ENCODE data around the gene GZMM. TPM values are rescaled to one million over a fixed set of nuclear protein-coding genes. Genes with fewer than 3 reads are reported as not detected.
A peak's percentile ranks its signal among the peaks of the same experiment; 100 is the strongest.

The GZMM gene
- total RNA-seq, 2 experiments from 2014 or later = 42.0 to 49.0 TPM

DNA sequence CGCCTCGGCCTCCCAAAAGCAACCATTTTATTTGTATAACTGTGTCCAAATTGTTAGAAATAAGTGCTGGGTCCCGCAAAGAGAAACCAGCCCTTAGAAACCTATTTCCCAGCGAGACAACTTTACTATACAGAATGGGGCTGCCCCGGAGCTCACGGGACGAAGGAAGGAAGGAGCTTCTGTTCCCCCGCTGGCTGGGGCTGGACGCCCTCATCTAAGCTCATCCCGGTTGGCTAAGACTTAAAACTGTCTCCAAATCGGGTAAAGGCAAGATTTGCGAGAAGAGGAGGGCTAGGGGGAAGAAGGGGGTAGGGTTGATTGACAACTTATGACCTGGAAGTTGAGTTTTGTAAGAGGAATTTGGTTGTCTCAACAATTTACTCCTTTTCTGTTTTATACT, 16.3 kb downstream of the GZMM start:
- Mint-ChIP-seq H3K27me3 (peaks cover 3% of the 10 kb centered on the region), H3K9me3 (no peaks in the 10 kb centered on the region), H3K4me3 (no peak overlapping the region), H3K4me1 (no peaks in the 10 kb centered on the region), H3K36me3 (no peaks in the 10 kb centered on the region), H3K27ac (no peak overlapping the region)
- DNase-seq = no peak

DNA sequence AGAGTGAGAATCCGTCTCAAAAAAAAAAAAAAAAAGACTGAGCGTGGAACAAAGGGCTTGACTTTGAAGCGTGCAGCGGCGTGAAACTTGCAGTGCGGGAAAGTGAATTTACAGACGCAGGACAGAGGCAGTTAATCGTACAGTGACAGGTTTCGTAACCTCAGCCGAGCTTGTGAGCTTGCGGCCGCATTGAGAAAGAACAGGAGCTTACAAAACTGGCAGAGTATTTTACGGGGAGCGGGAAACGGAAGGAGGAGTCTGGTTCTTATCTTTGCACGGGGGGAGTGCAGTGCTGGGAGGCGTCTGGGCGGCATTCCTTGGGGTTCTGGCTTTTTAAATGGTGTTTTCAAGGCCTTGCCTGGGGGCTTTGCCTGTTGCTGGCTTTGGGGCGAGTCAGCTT, 22.6 kb downstream of the GZMM start:
- H3K4me3 Mint-ChIP-seq = no peak overlapping the region

DNA sequence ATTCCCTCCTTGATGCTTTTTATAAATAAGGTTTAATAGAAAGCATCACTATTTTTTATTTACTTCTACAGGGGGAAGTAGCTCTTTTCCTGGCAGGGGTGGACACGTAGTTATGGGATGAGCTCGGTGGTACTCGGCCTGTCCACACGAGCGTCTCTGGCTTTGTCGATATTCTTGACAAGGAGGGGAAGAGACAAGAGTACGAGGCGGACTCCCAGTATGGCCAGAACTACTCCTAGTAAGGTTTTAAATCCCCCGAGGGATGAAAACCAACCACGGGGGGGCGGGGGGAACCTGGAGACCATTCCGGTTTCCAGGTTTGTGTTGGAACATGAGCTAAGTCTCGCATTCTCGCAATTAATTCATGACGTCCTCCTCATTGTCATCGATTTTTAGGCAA, 23.0 kb downstream of the GZMM start:
- H3K9me3 Mint-ChIP-seq = no peaks in the 10 kb centered on the region
- no peak overlapping the region for H3K4me3 Mint-ChIP-seq
- H3K27ac Mint-ChIP-seq = no peak overlapping the region
- no peak for DNase-seq
- peaks cover 12% of the 10 kb centered on the region for H3K4me1 Mint-ChIP-seq
- peaks cover 4% of the 10 kb centered on the region for H3K27me3 Mint-ChIP-seq
- no peaks in the 10 kb centered on the region for H3K36me3 Mint-ChIP-seq

More for the DNA sequence above, 22.6 kb downstream of the GZMM start:
- Mint-ChIP-seq H3K9me3 (no peaks in the 10 kb centered on the region), H3K27me3 (peaks cover 4% of the 10 kb centered on the region), H3K36me3 (no peaks in the 10 kb centered on the region), H3K4me1 (peaks cover 8% of the 10 kb centered on the region), H3K27ac (no peak overlapping the region)
- no peak for DNase-seq

DNA sequence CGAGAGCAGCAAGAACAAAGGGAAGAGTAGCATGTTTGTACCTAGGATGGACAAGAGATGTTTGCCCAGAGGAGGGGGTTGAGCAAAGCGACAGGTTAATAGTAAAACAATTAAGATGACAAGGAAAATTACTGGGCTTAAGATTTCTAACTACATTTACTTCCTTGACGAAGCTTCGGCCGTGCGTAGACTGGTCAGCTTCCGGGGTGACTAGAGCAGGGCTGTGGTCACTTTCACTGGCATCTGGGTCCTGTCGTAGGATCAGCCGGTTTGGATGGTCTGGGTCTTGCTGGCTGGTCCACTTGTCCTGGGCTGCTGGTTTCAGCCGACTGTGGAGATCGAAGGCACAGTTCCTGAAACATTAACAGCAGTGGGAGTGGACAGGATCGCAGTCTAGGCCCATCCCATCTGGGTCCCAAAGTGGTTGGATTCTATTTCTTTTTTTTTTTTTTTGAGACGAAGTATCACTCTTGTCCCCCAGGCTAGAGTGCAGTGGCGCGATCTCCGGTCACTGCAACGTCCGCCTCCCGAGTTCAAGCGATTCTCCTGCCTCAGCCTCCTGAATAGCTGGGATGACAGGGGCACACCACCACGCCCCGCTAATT, 23.5 kb downstream of the GZMM start:
- no peak for DNase-seq
- H3K27ac Mint-ChIP-seq = no peak overlapping the region
- no peaks in the 10 kb centered on the region for H3K36me3 Mint-ChIP-seq
- H3K9me3 Mint-ChIP-seq = no peaks in the 10 kb centered on the region
- H3K4me1 Mint-ChIP-seq = peaks cover 12% of the 10 kb centered on the region
- H3K27me3 Mint-ChIP-seq = peaks cover 4% of the 10 kb centered on the region
- no peak overlapping the region for H3K4me3 Mint-ChIP-seq

DNA sequence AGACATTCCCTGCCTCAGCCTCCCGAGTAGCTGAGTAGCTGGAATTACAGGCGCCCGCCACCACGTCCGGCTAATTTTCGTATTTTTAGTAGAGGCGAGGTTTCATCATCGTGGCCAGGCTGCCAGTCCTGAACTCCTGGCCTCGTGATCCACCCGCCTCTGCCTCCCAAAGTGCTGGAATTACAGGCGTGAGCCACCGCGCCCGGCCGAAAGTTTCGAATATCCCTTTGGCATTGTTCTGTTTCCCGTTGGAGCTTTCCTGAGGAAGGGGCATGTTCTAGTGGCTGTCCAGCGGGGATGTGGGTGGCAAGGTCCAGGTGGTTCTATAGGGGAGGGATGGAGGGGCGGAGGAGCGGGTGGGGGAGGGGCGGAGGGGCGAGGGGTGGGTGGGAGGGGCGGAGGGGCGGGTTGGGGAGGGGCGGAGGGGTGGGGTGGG, 26.4 kb downstream of the GZMM start:
- Mint-ChIP-seq H3K9me3 (no peaks in the 10 kb centered on the region), H3K27ac (peak overlapping the region; percentile 25), H3K36me3 (peaks cover 4% of the 10 kb centered on the region), H3K4me3 (peak overlapping the region; percentile 18), H3K4me1 (peaks cover 21% of the 10 kb centered on the region), H3K27me3 (peaks cover 4% of the 10 kb centered on the region)
- DNase-seq = no peak

DNA sequence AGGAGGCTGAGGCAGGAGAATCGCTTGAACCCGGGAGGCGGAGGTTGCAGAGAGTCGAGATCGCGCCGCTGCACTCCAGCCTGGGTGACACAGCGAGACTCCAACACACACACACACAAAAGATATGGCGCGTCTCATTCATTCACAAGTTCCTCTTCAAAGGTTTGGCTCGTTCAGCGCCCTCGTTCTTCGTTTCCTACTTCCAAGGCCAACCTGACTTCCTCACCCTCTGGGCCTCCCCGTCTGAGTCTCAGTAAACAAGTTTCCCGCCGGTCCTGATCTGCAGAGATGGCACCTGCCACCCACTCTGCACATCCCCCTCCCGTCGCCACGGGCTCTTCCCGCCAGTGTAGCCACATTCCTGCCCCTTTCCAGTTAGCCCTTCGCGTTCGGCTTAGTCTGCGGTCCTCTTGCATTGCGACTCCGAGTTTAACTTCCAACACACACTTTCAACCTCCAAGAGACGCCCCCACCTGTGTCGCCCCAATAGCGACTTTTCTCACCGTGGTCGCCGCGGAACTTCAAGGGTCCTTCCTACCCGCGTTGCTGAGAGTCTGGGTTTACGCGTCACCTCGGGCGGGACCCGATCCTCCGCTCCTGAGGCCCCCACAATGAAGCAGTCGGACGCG, 27.2 kb downstream of the GZMM start:
- peaks cover 4% of the 10 kb centered on the region for H3K36me3 Mint-ChIP-seq
- peak overlapping the region; percentile 94 for H3K27ac Mint-ChIP-seq
- DNase-seq = peak; percentile 57
- peaks cover 4% of the 10 kb centered on the region for H3K27me3 Mint-ChIP-seq
- peaks cover 21% of the 10 kb centered on the region for H3K4me1 Mint-ChIP-seq
- H3K4me3 Mint-ChIP-seq = peak overlapping the region; percentile 92
- no peaks in the 10 kb centered on the region for H3K9me3 Mint-ChIP-seq

DNA sequence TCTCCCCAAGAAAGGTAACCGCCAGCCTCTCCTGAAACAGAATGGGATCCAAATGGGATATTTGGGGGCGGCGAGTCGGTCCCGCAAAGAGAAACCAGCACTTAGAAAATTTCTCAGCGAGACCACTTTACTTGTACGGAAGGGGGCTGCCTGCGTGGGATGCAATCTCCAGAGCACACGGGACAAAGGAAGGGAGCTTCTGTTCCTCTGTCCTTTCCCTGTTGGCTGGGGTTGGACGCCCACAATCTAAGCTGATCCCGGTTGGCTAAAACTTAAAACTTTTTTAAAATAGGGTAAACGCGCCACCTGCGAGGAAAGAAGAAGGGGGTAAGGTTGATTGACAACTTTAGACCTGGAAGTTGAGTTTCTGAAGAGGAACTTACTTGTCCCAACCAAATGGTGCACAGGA, 27.7 kb downstream of the GZMM start:
- Mint-ChIP-seq H3K4me1 (peaks cover 21% of the 10 kb centered on the region), H3K4me3 (peak overlapping the region; percentile 92), H3K27me3 (peaks cover 4% of the 10 kb centered on the region), H3K27ac (peak overlapping the region; percentile 94), H3K9me3 (no peaks in the 10 kb centered on the region), H3K36me3 (peaks cover 4% of the 10 kb centered on the region)
- DNase-seq = no peak

DNA sequence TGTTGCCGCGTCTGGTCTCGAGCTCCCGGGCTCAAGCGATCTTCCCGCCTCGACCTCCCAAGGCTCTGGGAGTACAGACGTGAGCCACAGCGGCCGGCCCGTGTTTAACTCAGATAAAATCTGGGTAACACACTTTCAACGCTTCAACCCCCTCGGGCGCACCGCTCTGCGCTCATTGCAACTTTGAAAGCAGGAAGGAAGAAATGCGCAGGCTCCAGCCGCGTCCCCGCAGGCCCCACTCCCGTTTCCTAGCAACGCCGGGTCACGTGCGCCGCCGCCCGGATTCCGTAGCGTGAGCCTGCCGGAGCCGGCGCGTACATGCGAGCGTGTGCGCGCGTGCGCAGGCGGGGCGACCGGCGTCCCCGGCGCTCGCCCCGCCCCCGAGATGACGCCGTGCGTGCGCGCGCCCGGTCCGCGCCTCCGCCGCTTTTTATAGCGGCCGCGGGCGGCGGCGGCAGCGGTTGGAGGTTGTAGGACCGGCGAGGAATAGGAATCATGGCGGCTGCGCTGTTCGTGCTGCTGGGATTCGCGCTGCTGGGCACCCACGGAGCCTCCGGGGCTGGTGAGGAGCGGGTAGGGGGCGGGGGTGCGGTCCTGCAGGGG, 28.4 kb downstream of the GZMM start, which contains the start of gene BSG:
TSS of gene BSG (plus strand) at position 457 of the 603 bp plus-strand sequence. CDS start at position 496, 39 bp downstream.
- peak within 1 kb of the TSS; percentile 94 for H3K27ac Mint-ChIP-seq
- H3K36me3 Mint-ChIP-seq = peaks cover 4% of the 10 kb centered on the region
- H3K27me3 Mint-ChIP-seq = peaks cover 4% of the 10 kb centered on the region
- H3K4me1 Mint-ChIP-seq = peaks cover 21% of the 10 kb centered on the region
- H3K9me3 Mint-ChIP-seq = no peaks in the 10 kb centered on the region
- H3K4me3 Mint-ChIP-seq = peak within 1 kb of the TSS; percentile 92
- peak; percentile 100 for DNase-seq

DNA sequence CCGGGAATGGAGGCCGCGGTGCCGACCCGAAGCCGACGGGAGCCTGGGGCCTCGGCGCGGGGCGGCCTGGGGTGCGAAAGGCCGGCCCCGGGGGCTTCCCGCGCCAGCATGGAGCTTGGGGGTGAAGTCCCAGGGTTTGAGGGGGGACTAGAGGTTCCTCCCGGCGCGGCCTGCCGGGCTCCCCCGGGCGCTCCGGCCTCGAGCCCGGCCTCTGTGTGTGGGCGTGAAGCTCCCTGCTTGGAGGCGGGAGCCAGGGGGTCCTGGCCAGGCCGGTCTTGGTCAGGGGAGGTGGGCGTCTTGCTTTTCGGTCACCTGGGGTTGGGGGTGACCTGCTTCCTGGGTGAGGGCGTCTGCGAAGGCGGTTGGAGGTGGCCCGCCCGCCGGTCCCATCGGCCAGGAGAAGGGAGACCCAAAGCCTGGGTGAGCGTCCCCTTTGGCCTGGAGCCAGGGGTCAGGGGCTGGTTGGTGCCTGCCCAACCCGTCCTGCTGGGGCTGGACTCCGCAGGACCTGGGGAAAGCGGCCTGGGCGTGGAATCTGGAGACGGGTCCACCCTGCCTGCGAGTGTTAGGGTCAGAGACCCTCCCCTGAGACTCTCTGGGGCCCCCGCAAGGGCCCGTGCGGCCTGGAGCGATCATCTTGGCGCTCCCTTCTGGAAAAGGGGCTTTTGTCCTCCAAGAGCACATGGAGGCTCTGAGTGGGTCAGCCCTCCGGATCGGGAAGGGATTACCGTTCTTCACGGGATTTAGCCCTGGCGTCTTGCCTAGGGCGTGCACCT, 29.1 kb downstream of the GZMM start:
- Mint-ChIP-seq H3K4me1 (peaks cover 21% of the 10 kb centered on the region), H3K27ac (peak overlapping the region; percentile 85), H3K27me3 (peaks cover 4% of the 10 kb centered on the region), H3K36me3 (peaks cover 4% of the 10 kb centered on the region), H3K4me3 (peak overlapping the region; percentile 88), H3K9me3 (no peaks in the 10 kb centered on the region)
- no peak for DNase-seq

DNA sequence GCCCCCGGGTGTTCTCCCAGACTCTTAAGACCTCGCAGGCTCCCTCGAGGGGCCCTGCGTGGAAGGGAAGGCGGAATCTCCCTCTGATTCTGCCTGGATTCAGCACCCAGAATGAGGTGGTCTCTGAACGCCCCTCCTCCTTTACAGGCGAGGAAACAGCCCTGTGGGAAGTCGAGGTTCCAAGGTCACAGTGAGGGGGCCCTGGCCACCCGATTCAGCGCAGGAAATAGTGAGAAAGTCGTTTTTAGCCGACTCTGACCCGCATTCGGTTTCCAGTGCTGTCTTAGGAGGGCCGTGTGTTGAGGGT, 29.6 kb downstream of the GZMM start:
- Mint-ChIP-seq H3K27me3 (peaks cover 4% of the 10 kb centered on the region), H3K4me1 (peaks cover 21% of the 10 kb centered on the region), H3K9me3 (no peaks in the 10 kb centered on the region), H3K27ac (peak overlapping the region; percentile 54), H3K36me3 (peaks cover 4% of the 10 kb centered on the region), H3K4me3 (peak overlapping the region; percentile 88)
- DNase-seq = no peak

DNA sequence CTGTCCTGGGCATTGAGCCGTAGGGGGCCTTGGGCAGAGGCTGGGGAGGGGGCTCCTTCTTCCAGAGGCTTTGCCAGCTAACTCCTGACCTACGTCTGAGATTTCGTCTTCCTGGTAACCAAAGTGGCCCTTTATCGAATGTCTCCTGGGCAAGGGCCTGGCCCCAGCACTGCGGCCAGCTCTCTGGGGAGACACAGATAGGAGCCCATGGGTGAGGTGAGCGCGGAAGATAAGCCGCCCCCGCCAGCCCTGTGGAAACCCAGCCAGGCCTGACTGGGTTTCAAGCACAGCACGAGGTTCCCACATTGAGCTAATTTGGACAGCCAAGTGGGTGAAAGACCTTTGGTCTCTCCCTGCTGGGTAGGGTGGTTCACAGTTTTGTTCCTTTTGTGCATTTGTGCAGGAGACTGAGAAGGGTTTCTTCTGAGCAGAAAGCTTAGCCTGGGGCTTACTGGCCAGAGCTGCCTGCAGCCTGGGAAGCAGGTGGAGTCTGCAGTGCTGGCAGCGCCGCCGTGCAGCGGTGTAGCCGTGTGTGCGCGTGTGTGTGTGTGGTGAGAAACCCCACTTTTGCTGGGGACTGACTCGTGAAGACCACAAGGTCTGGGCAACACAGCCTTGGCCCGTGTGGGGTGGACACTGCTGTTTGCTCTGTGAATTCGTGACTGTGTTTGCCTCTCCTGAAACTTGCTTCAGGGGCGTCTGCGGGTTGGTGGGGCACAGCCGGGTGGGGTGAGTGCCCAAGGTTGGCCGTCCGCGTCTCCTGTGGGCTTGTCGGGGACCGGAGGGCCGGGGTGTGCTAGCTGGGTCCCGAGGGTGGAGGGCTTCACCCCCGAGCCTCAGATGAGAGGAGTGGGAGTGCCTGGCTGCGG, 31.0 kb downstream of the GZMM start:
- DNase-seq = no peak
- Mint-ChIP-seq H3K36me3 (peaks cover 5% of the 10 kb centered on the region), H3K27ac (no peak overlapping the region), H3K4me3 (peak overlapping the region; percentile 88), H3K9me3 (no peaks in the 10 kb centered on the region), H3K4me1 (peaks cover 19% of the 10 kb centered on the region), H3K27me3 (peaks cover 4% of the 10 kb centered on the region)

DNA sequence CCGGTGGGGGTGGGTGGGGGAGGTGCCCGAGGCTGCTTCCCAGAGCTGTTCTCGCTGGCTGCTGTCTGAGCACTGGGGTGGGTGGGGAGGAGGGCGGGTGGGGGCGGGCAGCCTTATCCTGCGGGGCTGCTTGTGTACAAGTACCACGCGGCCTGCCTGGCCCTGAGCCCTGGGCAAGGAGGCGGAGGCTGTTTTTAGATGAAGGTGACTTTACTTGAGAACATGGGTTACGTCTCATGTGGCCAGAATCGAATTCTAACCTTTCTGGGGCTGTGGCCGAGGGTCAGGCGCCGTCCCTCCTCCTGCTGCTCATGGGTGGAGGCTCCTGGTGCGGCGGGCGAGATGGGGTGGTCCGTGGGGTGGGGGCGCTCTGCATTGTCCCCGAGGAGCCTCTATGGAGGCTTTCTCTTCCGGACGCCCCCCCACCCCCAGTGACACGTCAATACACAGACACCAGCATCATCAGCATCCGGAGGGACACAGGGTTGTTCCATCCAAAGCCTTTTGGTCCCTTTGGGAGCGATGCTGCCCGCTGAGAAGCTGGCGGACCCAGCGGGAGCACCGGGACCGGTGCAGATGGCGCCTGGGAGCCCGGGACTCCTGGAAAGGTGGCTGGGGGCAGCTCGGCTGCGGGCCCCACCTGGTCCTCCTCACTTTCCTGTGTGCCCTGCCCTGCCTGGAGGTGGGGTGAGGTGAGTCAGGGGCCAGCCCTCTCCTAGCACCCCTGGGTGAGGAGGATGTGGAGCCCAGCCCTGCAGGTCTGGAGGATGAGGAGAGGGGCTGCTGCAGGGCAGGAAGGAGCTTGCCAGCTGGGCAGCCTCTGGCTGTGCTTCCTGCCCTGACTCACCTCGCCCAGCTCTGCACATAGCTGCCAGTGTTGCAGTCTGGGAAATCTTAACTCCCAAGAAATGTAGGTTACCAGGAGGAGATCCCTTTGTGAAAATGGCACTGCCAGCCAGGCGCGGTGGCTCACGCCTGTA, 32.0 kb downstream of the GZMM start:
- peaks cover 6% of the 10 kb centered on the region for H3K36me3 Mint-ChIP-seq
- no peak for DNase-seq
- no peak overlapping the region for H3K27ac Mint-ChIP-seq
- peaks cover 4% of the 10 kb centered on the region for H3K27me3 Mint-ChIP-seq
- no peaks in the 10 kb centered on the region for H3K9me3 Mint-ChIP-seq
- H3K4me1 Mint-ChIP-seq = peaks cover 18% of the 10 kb centered on the region
- no peak overlapping the region for H3K4me3 Mint-ChIP-seq

DNA sequence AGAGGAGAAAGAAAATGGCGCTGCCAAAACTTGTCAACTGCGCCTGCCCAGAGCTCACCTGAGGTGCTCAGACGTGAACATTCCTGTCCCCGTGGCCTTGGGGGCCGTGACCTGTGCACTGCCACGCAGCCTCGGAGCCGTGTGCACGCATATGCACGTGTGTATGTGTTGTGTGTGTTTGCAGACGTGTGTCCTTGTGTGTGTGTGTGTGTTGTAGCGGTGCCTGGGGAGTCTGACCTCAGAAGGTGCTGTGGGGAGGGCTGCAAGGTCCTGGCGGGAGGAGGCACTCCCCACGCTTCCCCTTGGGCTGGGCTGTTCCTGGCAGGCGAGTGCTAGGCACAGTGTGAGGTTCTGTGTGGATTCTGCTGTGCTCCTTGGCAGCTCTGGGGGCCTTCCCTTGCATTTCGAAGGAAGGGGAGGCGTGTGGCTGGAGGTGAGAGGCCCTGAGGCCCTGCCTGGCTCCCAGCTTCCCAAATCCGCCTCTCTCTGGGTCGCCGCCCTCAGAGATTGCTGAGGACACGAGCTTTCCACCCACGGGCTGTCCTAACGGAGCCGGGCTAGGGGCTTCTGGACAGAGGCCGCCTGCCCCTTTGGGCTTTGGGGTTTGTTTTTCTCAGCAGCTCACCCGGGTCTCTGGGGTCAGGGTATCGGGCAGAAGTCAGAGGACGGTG, 33.0 kb downstream of the GZMM start:
- Mint-ChIP-seq H3K4me3 (no peak overlapping the region), H3K27me3 (no peaks in the 10 kb centered on the region), H3K27ac (no peak overlapping the region), H3K9me3 (no peaks in the 10 kb centered on the region), H3K36me3 (peaks cover 6% of the 10 kb centered on the region), H3K4me1 (peaks cover 9% of the 10 kb centered on the region)
- no peak for DNase-seq
